Astrocyte (in vitro differentiated cells and primary cell): ENCODE data around the gene ORM1.

Source experiments
- CTCF ChIP-seq: IDR thresholded peaks from 2 replicates; pipeline ENCODE4 v1.5.1; 2011; ENCODE audit warnings: low read depth, mild to moderate bottlenecking, inconsistent platforms, low read length, moderate library complexity; ENCODE audit not compliant: insufficient read depth
- EZH2 ChIP-seq: IDR thresholded peaks from 2 replicates; pipeline ENCODE4 v1.6.1; 2012; ENCODE audit warnings: mild to moderate bottlenecking, low read length, inconsistent platforms; ENCODE audit not compliant: insufficient read depth

- TF ChIP-seq CTCF (no peak), EZH2 (no peak)
These were observed 49.3 kb downstream of the ORM1 start for GRCh38 chr9:114371973-114372917.
